Peyer's patch (tissue), 4 donors: ENCODE data around the gene VAX1.

Experiments
- CTCF ChIP-seq, 6 experiments: fragments of 450-650 bp in 4 of 6; fragments of 200-600 bp in 2 of 6; sonication (generic) in 1 of 6; IDR thresholded peaks; one replicate each; pipeline ENCODE4 v1.5.1; 2017 to 2019; ENCODE audit warnings: antibody characterized with exemption in 6 of 6, mild to moderate bottlenecking in 3 of 6, moderate library complexity in 1 of 6
- POLR2A ChIP-seq, 2 donors: fragments of 450-650 bp; IDR thresholded peaks; one replicate each; pipeline ENCODE4 v1.5.1; 2017; ENCODE audit warnings: antibody characterized with exemption in 2 of 2, mild to moderate bottlenecking in 2 of 2, moderate library complexity in 2 of 2

- TF ChIP-seq CTCF (IDR thresholded peaks at IDR 0.05): no peak
- no peak for TF ChIP-seq POLR2A (IDR thresholded peaks at IDR 0.05)
Measured at GRCh38 chr10:117137911-117138642, at the start of gene VAX1.
